ENCODE results near the gene MOB4. TPM values are rescaled to one million over a fixed set of nuclear protein-coding genes. Genes with fewer than 3 reads are reported as not detected.
"Not testable (repeated sequence)": the region's sequence is repeated elsewhere in the genome, so short reads cannot be mapped to it uniquely, and the experiment has no call there.

MOB4 gene
- total RNA-seq, 1 donor from 2014 or later = 30.4 TPM

GRCh38 chr2:197480165-197481036 lies 35.5 kb upstream of the MOB4 start:
- peaks cover 14% of the 10 kb centered on the region for H3K9me3 Mint-ChIP-seq (ENCODE audit: unreplicated experiment)
- Histone ChIP-seq H3K9ac (ENCODE audit: low read length) (no peak overlapping the region), H4K20me1 (ENCODE audit: insufficient read depth, low read length) (no peaks in the 10 kb centered on the region), H3K4me2 (ENCODE audit: low read length) (no peak overlapping the region), H3K36me3 (ENCODE audit: insufficient read depth, low read length) (peaks cover 7% of the 10 kb centered on the region), H3K9me3 (ENCODE audit: insufficient read depth, low read depth, low read length) (no peaks in the 10 kb centered on the region), H3K4me1 (ENCODE audit: insufficient read depth, low read length) (no peaks in the 10 kb centered on the region), H2AFZ (ENCODE audit: low read depth, low read length) (no peak overlapping the region), H3K79me2 (ENCODE audit: insufficient read depth, low read length) (no peaks in the 10 kb centered on the region), H3K27ac (ENCODE audit: low read depth, low read length) (no peak overlapping the region), H3K27me3 (ENCODE audit: insufficient read depth, low read length) (no peaks in the 10 kb centered on the region), H3K4me3 (ENCODE audit: insufficient read depth, low read depth, low read length) (no peak overlapping the region)
- peaks cover 2% of the 10 kb centered on the region for H3K4me1 Mint-ChIP-seq (ENCODE audit: low read depth, unreplicated experiment)
- H3K4me3 Mint-ChIP-seq (ENCODE audit: unreplicated experiment) = no peak overlapping the region
- no peak for DNase-seq (ENCODE audit: low read depth)
- peaks cover 24% of the 10 kb centered on the region for H3K36me3 Mint-ChIP-seq (ENCODE audit: low read depth, unreplicated experiment)
- H3K27me3 Mint-ChIP-seq (ENCODE audit: low read depth, unreplicated experiment) = no peaks in the 10 kb centered on the region
- no peak overlapping the region for H3K27ac Mint-ChIP-seq (ENCODE audit: unreplicated experiment)
- FAIRE-seq = no peak
- TF ChIP-seq EZH2 (IDR thresholded peaks at IDR 0.05; ENCODE audit: insufficient read depth, low read length) = no peak
- TF ChIP-seq, protein P1, sequence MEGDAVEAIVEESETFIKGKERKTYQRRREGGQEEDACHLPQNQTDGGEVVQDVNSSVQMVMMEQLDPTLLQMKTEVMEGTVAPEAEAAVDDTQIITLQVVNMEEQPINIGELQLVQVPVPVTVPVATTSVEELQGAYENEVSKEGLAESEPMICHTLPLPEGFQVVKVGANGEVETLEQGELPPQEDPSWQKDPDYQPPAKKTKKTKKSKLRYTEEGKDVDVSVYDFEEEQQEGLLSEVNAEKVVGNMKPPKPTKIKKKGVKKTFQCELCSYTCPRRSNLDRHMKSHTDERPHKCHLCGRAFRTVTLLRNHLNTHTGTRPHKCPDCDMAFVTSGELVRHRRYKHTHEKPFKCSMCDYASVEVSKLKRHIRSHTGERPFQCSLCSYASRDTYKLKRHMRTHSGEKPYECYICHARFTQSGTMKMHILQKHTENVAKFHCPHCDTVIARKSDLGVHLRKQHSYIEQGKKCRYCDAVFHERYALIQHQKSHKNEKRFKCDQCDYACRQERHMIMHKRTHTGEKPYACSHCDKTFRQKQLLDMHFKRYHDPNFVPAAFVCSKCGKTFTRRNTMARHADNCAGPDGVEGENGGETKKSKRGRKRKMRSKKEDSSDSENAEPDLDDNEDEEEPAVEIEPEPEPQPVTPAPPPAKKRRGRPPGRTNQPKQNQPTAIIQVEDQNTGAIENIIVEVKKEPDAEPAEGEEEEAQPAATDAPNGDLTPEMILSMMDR (IDR thresholded peaks at IDR 0.05; ENCODE audit: insufficient read depth, low read depth, low read length) = no peak

GRCh38 chr2:197484248-197484647 lies 31.6 kb upstream of the MOB4 start:
- not testable (repeated sequence) for H3K4me3 Mint-ChIP-seq (ENCODE audit: unreplicated experiment); H3K27ac Mint-ChIP-seq (ENCODE audit: unreplicated experiment); H3K4me1 ChIP-seq (ENCODE audit: insufficient read depth, low read length); DNase-seq (ENCODE audit: low read depth); H3K9ac ChIP-seq (ENCODE audit: low read length); H4K20me1 ChIP-seq (ENCODE audit: insufficient read depth, low read length); H3K27me3 ChIP-seq (ENCODE audit: insufficient read depth, low read length); H3K9me3 ChIP-seq (ENCODE audit: insufficient read depth, low read depth, low read length); H3K4me1 Mint-ChIP-seq (ENCODE audit: low read depth, unreplicated experiment); FAIRE-seq; H3K79me2 ChIP-seq (ENCODE audit: insufficient read depth, low read length); H3K27me3 Mint-ChIP-seq (ENCODE audit: low read depth, unreplicated experiment); H3K4me2 ChIP-seq (ENCODE audit: low read length); H3K4me3 ChIP-seq (ENCODE audit: insufficient read depth, low read depth, low read length); H3K27ac ChIP-seq (ENCODE audit: low read depth, low read length); H2AFZ ChIP-seq (ENCODE audit: low read depth, low read length)
- peaks cover 14% of the 10 kb centered on the region for H3K9me3 Mint-ChIP-seq (ENCODE audit: unreplicated experiment)
- peaks cover 26% of the 10 kb centered on the region for H3K36me3 ChIP-seq (ENCODE audit: insufficient read depth, low read length)
- peaks cover 25% of the 10 kb centered on the region for H3K36me3 Mint-ChIP-seq (ENCODE audit: low read depth, unreplicated experiment)

DNA sequence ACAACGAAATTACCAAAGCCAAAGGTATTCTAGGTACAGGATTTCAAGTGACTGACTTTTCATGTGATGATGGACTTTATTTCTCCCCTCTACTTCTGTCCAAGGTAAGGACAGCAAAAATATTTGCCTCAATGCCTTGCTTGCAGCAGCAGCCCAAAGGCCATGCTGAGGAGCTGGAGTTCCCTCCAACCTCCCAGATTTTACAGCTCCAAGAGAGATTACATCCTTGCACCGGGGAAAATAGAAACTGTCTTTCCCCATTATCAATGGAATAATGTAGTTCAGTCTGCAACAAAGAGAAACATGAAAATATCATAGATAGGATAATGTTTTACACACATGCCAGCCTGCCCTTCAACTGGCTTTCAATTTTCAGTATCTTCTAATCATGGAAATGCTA lies 29.7 kb upstream of the MOB4 start:
- no peaks in the 10 kb centered on the region for H3K79me2 ChIP-seq (ENCODE audit: insufficient read depth, low read length)
- Mint-ChIP-seq H3K27ac (ENCODE audit: unreplicated experiment) (no peak overlapping the region), H3K9me3 (ENCODE audit: unreplicated experiment) (peaks cover 13% of the 10 kb centered on the region), H3K4me3 (ENCODE audit: unreplicated experiment) (no peak overlapping the region), H3K4me1 (ENCODE audit: low read depth, unreplicated experiment) (peaks cover 2% of the 10 kb centered on the region), H3K27me3 (ENCODE audit: low read depth, unreplicated experiment) (no peaks in the 10 kb centered on the region), H3K36me3 (ENCODE audit: low read depth, unreplicated experiment) (peaks cover 24% of the 10 kb centered on the region)
- FAIRE-seq = no peak
- H3K27me3 ChIP-seq (ENCODE audit: insufficient read depth, low read length) = no peaks in the 10 kb centered on the region
- peaks cover 13% of the 10 kb centered on the region for H4K20me1 ChIP-seq (ENCODE audit: insufficient read depth, low read length)
- H3K4me1 ChIP-seq (ENCODE audit: insufficient read depth, low read length) = no peaks in the 10 kb centered on the region
- no peak for DNase-seq (ENCODE audit: low read depth)
- no peaks in the 10 kb centered on the region for H3K9me3 ChIP-seq (ENCODE audit: insufficient read depth, low read depth, low read length)
- H3K27ac ChIP-seq (ENCODE audit: low read depth, low read length) = no peak overlapping the region
- no peak overlapping the region for H3K9ac ChIP-seq (ENCODE audit: low read length)
- H3K4me2 ChIP-seq (ENCODE audit: low read length) = no peak overlapping the region
- H3K36me3 ChIP-seq (ENCODE audit: insufficient read depth, low read length) = peaks cover 39% of the 10 kb centered on the region
- no peak overlapping the region for H2AFZ ChIP-seq (ENCODE audit: low read depth, low read length)
- H3K4me3 ChIP-seq (ENCODE audit: insufficient read depth, low read depth, low read length) = no peak overlapping the region
- TF ChIP-seq, protein P1 (IDR thresholded peaks at IDR 0.05; ENCODE audit: insufficient read depth, low read depth, low read length) = no peak
- TF ChIP-seq EZH2 (IDR thresholded peaks at IDR 0.05; ENCODE audit: insufficient read depth, low read length) = no peak
